ENCODE measurements around the gene BCORL1.
A peak's percentile ranks its signal among the peaks of the same experiment; 100 is the strongest.

BCORL1 gene

DNA sequence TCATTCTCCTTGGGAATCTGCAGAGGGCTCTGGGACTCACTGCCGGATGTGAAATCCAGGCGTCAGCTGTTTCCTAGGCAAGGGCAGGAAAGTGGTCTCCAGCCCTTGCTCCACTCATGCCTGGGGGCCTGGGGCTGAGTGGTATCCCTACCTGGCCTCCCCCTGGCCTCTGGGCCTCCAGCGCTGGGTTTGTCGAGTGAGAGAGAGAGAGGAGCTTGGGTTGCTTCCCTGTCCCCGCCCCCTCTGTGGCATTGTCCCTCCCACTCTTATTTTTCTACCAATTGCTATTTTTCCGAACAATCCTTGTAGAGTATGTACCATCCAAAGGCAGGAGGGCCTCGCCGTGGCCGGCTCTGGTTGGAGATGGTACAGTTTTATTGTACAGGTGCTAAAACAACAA lies 74.8 kb downstream of the BCORL1 start:
- DNase-seq (ENCODE audit: low read depth in 2 of 2) = no peak

DNA sequence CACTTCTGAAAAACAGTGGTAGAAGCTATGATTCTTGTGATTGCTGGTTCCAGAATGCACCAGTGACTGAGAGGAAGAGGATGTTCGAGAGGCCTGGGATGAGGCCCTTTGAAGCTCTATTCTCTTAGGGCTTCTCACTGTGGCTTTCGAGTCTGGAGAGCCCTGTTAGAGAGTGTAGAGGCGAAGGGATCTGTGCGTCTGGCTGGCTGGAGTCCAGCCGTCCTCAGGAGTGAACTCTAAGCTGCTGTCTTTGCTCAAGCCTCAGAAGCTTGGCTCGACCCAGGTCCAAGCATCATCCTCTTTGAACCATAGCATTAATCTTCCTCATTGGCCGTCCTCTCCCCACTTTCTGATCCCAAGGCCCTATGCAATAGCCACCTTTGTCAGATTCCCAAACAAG lies 76.2 kb downstream of the BCORL1 start:
- no peak for DNase-seq (ENCODE audit: low read depth in 2 of 2)

- peak in 1 of 2 experiments; percentile 10 for DNase-seq (ENCODE audit: low read depth in 2 of 2)
These were observed 78.0 kb downstream of the BCORL1 start for GRCh38 chrX:130060122-130061069.

DNA sequence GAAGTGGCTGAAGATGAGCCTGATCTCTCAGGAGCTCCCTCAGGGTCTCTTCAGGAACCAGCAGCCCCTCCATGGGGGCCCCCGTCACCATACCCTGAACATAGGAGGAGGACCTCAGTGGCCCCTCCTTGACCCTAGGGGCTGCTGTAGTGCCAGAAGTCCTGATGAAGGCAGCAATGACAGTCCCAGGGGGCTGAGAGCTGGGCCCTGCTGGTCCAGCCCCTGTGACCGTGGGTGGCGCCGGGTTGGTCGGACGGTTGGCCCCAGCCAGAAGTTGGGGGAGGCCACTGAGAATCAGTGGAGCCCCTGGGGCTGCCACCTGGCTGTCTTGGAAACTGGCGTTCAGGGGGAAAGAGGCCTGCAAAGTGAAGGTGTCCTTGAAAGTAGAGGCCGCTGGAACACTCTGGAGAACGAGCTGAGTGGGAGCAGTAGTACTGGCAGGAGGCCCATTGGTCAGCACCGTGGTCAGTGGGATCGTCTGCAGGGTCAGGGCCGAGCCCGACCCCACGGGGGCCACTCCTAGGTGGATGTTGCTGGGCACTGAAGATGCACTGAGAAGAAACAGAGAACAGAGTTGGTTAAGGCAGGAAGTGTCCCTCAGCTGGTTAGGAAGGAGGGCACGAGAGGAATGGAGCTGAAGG lies 84.7 kb downstream of the BCORL1 start:
- no peak for DNase-seq (ENCODE audit: low read depth in 2 of 2)

- no peak for DNase-seq (ENCODE audit: low read depth in 2 of 2)
These were observed 89.3 kb downstream of the BCORL1 start for GRCh38 chrX:130071611-130072344.

- DNase-seq (ENCODE audit: low read depth in 2 of 2) = no peak
These were observed 89.9 kb downstream of the BCORL1 start for GRCh38 chrX:130072345-130072740.

GRCh38 chrX:130075777-130076176 lies 93.3 kb downstream of the BCORL1 start:
- DNase-seq (ENCODE audit: low read depth in 2 of 2) = no peak

DNA sequence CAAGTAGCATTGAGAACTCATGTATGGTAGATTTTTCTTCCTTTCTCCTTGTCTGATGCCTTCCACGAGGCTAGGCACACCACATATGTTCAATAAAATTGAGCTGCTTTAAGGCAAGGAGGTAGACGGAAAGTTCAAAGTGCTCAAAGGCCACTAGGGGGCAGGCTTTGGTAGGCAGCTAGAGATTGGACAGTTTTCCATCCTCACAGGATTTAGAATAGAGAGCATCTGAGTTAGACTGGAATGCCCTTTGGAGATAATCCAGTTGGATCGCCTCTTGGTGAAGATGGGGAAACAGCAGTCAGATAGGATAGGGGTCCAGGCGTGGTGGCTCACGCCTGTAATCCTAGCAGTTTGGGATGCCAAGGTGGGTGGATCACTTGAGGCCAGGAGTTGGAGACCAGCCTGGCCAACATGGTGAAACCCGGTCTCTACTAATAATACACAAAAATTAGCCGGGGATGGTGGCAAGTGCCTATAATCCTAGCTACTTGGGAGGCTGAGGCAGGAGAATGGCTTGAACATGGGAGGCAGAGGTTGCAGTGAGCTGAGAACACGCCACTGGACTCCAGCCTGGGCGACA lies 97.5 kb downstream of the BCORL1 start:
- peak; percentile 37 to 42 for DNase-seq (ENCODE audit: low read depth in 2 of 2)

DNA sequence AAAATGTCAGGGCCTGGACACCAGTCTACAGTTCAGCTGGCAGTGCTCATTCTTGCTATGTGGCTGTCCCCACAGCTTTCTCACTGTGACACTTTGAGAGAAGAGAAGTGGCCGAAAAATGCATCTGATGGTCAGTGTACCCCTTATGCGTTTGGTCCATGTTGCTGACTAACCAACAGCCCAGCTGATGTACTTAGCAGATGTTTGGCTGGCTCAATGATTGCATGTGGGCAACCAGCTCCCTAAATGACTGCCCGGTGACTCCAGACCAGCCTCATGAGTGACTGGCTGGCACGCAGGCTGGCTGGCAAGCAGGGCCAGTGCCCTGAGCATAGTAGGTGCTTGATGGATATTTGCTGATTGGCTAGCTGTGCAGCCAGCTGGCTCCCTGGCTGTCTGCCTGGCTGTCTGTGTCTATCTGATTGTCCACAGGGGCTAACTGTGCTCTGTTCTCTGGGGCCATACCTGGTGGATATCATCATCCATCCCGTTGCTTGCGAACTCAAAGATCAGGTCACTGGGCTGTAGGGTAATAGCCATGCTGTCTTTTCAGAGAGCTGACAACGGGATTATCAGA lies 98.4 kb downstream of the BCORL1 start:
- DNase-seq (ENCODE audit: low read depth in 2 of 2) = no peak

- no peak for DNase-seq (ENCODE audit: low read depth in 2 of 2)
These were observed 99.1 kb downstream of the BCORL1 start for GRCh38 chrX:130081421-130082045.

GRCh38 chrX:130082244-130083106 lies 100.0 kb downstream of the BCORL1 start:
- DNase-seq (ENCODE audit: low read depth in 2 of 2) = no peak

DNA sequence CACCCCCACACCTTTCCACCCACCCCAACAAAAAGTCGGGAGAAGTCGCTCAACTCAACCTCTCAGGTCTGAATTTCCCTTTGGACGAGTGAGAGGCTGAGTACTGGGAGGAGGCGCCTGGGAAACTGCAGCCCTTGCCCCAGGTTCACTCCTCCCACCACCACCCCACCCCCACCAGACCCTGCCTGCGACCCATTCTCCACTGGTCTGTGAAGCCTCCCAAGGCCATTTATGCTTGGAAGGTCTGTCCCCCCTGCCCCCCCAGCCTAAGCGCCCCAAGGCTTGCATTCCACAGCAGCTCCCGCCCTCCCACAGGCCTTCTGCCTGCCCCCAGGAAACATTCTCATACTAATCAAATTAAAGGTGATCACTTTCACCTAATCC lies 100.7 kb downstream of the BCORL1 start:
- DNase-seq (ENCODE audit: low read depth in 2 of 2) = no peak

- DNase-seq (ENCODE audit: low read depth in 2 of 2) = no peak
These were observed 101.4 kb downstream of the BCORL1 start for GRCh38 chrX:130083656-130084382.

DNA sequence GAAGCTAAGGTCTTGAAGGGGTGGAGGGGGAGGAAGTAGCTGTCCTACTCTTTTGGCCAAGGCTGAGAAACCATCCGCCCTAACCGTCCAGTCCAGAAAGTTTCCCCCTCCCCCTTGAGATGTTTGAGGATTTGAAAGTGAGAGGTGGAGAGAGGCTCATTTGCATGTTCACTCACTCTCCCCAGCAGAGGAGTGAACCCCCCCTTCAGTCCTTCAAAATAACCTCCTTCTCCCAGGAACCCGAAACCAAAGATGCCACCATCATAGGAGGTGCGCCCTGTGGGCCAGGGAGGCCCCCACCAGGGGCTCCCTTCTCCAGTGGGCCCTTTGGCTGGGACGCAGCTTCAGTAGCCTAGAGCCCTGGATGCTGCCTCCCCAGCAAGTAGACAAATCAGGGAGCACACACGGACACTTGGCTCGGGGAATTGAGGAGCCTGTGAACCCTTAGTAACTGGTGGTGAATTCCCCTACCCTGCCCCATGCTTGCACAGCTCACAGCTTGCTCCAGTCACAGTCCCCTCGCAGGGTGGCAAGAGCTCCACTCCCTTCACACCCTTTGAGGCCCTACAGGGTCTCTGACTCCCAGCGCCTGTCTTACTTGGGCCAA lies 102.3 kb downstream of the BCORL1 start:
- DNase-seq (ENCODE audit: low read depth in 2 of 2) = no peak

GRCh38 chrX:130085551-130086446 lies 103.4 kb downstream of the BCORL1 start:
- DNase-seq (ENCODE audit: low read depth in 2 of 2) = no peak

- no peak for DNase-seq (ENCODE audit: low read depth in 2 of 2)
These were observed 104.2 kb downstream of the BCORL1 start for GRCh38 chrX:130086447-130087206.

GRCh38 chrX:130090364-130090763 lies 107.9 kb downstream of the BCORL1 start:
- no peak for DNase-seq (ENCODE audit: low read depth in 2 of 2)

Measured in fibroblast of skin of left biceps (primary cell).